HG03439 (cell line): Measurements from ENCODE around the gene PRCP.

Experiments
- ATAC-seq: cut with Tn5 transposase; IDR thresholded peaks from one replicate; pipeline ENCODE4 v1.9.1; 2021; ENCODE audit warnings: mild to moderate bottlenecking, moderate library complexity; ENCODE audit not compliant: unreplicated experiment

PRCP gene

DNA sequence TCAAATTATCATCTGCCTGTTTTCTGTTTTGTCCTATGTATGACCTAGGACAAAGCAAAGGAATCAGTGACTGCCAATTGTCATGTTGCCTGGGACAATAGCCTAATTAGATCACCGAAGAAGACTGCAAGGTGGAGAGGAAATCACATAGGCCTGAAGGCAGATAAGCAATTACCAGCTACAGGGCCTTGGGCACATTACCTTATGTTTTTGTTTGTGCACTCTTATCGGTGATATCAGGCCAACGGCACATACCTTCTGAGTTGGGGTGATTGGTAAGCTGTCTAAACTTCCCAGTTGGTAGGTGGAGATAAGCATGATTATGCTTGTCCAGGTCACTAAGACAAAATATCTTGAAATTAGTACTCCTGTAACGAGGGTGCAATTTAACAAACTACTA lies 108.5 kb downstream of the PRCP start:
- ATAC-seq: no peak

DNA sequence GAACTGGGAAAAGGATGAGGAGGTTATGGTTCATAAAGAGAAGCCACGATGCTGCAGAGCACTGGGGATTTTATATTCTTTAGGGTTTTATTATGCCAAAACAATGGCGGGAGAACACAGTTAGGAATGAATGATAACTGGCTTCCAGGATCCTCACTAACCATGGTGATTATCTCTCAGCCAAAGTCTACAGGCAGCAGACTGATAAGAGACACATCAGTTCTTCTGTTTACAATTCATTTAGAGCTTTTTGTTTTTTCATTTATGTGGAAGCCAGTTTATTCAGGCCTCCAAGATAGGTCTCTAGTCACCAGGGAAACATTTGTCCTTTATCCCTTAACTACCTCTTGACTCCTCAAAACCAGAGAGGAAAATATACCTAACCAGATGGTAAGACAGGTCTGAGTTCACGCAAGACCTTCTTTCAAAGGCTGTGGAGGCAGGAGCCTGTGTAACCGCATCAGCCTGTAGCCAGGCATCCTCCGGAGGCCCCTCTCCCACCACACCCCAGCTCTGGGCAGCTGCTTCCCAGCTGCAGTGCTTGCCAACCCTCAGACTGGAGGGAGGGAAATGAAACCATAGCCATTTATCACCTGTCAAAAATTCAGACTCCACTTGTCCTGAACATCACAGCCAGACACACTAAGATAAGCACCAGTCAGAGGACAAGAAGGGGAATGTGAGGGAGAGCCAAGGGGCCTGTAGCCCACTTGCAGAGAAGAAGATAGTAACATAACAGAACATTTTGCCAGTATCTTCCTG lies 109.3 kb downstream of the PRCP start:
- ATAC-seq: no peak

- no peak for ATAC-seq
Measured at GRCh38 chr11:82787981-82788380, 112.2 kb downstream of the PRCP start.

GRCh38 chr11:82786836-82787235 lies 113.4 kb downstream of the PRCP start:
- ATAC-seq: no peak

DNA sequence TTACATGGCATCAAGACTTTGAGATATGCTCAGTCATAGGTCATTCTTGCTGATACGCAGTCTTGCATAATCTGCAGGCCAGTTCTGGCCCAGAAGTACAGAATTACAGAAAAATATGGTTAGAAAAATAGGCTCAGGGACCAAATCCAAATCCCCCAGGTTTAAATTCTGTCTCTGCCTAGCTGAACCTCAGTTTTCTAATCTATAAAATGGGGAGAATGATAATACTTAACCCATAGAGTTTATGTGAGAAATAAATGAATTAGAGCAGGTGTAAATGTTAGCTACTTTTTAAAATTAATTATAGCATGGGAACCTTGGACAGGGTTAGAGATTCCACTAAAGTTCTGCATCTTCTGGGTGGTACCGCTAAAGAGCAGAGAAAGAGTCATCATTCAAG lies 114.2 kb downstream of the PRCP start:
- ATAC-seq: no peak

- ATAC-seq: no peak
Measured at GRCh38 chr11:82782825-82783374, 117.3 kb downstream of the PRCP start.

DNA sequence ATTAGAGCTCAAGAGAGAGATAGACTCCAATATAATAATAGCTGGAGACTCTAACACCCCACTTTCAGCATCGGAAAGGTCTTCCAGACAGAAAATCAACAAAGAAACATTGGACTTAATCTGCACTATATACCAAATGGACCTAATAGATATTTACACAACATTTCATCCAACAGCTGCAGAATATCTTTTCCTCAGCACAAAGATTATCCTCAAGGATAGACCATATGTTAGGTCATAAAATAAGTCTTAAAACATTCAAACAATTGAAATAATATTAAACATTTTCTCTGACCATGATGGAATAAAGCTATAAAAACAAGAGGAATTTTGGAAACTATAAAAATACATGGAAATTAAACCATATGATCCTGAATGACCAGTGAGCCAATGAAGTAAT lies 121.5 kb downstream of the PRCP start:
- no peak for ATAC-seq

DNA sequence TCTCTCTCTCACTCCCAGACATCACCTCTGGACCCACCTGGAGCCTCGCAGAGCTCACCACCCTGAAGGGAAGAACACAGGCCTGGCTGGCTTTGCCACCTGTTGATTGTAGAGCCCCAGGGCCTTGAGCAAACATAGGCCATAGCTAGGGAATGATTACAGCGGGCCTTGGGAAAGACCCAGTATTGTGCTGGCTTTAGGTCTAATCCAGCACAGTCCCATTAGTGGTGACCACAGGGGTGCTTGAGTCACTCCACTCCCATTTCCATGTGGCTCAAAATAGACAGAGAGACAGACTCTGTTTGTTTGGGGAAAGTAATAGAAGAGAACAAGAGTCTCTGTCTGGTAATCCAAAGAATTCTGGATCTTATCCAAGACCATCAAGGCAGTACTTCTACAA lies 123.9 kb downstream of the PRCP start:
- ATAC-seq: no peak

DNA sequence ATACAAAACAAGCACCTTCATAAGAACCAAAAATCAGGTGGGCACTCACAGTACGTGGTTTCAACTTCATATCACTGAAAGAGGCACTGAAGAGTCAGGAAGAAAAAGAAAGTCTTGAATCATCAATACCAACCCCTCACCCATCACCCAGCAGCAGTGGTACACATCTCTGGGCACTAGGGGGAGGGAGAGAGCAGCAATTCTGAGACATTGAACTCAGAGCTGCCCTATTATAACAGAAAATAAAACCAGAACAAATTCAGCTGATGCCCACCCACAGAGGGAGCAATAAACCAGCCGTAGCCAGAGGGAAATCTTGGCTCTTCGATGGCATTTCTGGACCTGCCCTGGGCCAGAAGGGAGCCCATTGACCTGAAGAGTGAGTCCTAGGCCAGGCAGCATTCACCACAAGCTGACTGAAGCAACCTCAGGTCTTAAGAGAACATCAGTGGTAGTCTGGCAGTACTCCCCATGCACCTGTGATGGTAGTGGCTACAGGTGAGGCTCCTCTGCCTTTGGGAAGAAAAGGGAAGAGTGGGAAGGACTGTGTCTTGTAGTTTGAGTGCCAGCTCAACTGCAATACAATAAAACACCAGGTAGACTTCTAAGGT lies 124.4 kb downstream of the PRCP start:
- peak; percentile 99 for ATAC-seq

DNA sequence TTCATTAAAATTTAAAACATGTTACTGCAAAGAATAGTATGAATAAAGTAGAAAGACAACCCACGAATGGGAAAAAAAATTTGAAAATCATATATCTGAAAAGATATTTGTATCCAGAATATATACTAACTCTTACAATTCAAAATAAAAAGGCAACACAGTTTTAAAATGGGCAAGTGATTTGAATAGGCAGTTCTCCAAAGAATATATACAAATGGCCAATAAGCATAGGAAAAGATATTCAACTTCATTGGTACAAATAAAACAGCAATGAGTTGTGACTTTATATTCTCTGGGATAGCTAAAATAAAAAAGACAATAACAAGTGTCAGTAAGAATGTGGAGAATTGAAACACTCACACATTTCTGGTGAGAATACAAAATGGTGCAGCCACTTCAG lies 125.0 kb downstream of the PRCP start:
- ATAC-seq: no peak
